CD4-positive, alpha-beta T cell treated with Interleukin-21 for 1 hour (primary cell): Measurements from ENCODE around the gene KCNMA1.

Experiments used
- DNase-seq: peaks from one replicate; pipeline ENCODE4 v3.0.0-alpha.2; 2020

KCNMA1 gene

GRCh38 chr10:77023396-77023795 lies 614.2 kb downstream of the KCNMA1 start:
- DNase-seq: no peak

- DNase-seq: no peak
Measured at GRCh38 chr10:77022671-77023070, 614.9 kb downstream of the KCNMA1 start.

- no peak for DNase-seq
Measured at GRCh38 chr10:77021966-77022490, 615.6 kb downstream of the KCNMA1 start.

- DNase-seq: no peak
Measured at GRCh38 chr10:77020426-77021040, 617.1 kb downstream of the KCNMA1 start.

- no peak for DNase-seq
Measured at GRCh38 chr10:77016855-77017254, 620.8 kb downstream of the KCNMA1 start.

GRCh38 chr10:77016278-77016815 lies 621.3 kb downstream of the KCNMA1 start:
- no peak for DNase-seq

GRCh38 chr10:77015360-77015759 lies 622.2 kb downstream of the KCNMA1 start:
- no peak for DNase-seq

- DNase-seq: no peak
Measured at GRCh38 chr10:77012812-77013500, 624.7 kb downstream of the KCNMA1 start.

GRCh38 chr10:77011874-77012811 lies 625.5 kb downstream of the KCNMA1 start:
- DNase-seq: no peak

- no peak for DNase-seq
Measured at GRCh38 chr10:77010430-77010829, 627.2 kb downstream of the KCNMA1 start.

GRCh38 chr10:77007834-77008233 lies 629.8 kb downstream of the KCNMA1 start:
- no peak for DNase-seq

GRCh38 chr10:77006836-77007511 lies 630.6 kb downstream of the KCNMA1 start:
- no peak for DNase-seq

- no peak for DNase-seq
Measured at GRCh38 chr10:77005871-77006270, 631.7 kb downstream of the KCNMA1 start.

GRCh38 chr10:77004917-77005564 lies 632.6 kb downstream of the KCNMA1 start:
- no peak for DNase-seq

GRCh38 chr10:77002872-77003271 lies 634.7 kb downstream of the KCNMA1 start:
- no peak for DNase-seq

- no peak for DNase-seq
Measured at GRCh38 chr10:77001206-77001605, 636.4 kb downstream of the KCNMA1 start.

- no peak for DNase-seq
Measured at GRCh38 chr10:76998451-76998850, 639.2 kb downstream of the KCNMA1 start.

- DNase-seq: no peak
Measured at GRCh38 chr10:76997631-76998030, 640.0 kb downstream of the KCNMA1 start.

- no peak for DNase-seq
Measured at GRCh38 chr10:76995023-76995422, 642.6 kb downstream of the KCNMA1 start.

- DNase-seq: no peak
Measured at GRCh38 chr10:76993213-76993612, 644.4 kb downstream of the KCNMA1 start.

- no peak for DNase-seq
Measured at GRCh38 chr10:76992467-76992866, 645.1 kb downstream of the KCNMA1 start.

GRCh38 chr10:76991621-76992020 lies 646.0 kb downstream of the KCNMA1 start:
- no peak for DNase-seq
